HCT116 (cell line): ENCODE measurements around the gene POPDC2. TPM values are rescaled to one million over a fixed set of nuclear protein-coding genes. Genes with fewer than 3 reads are reported as not detected.

Experiments used
- ATAC-seq: fragments of 200-7000 bp; cut with Tn5 transposase; 2 replicates; pipeline ENCODE4 v1.9.1; 2020; ENCODE audit warnings: mild to moderate bottlenecking, moderate library complexity
- BruUV-seq: library from RNA; stranded (reverse); fragments of 400-500 nt; replicated peaks from 2 replicates; lab custom pipeline; 2021; lab: Mats Ljungman, UMichigan
- CTCF ChIA-PET: fragments of 300-600 bp; sonication (Branson Sonifier 250); formaldehyde crosslinking; loops from one replicate; lab custom pipeline; 2021; ENCODE audit warnings: antibody characterized with exemption; lab: Charles Lee
- POLR2A ChIA-PET: fragments of 300-600, 350-600 bp; sonication (Branson Sonifier 250); formaldehyde crosslinking; loops from one replicate; lab custom pipeline; 2021; ENCODE audit warnings: antibody characterized with exemption; lab: Charles Lee
- RAD21 ChIA-PET, 2 experiments: fragments of 300-600 bp; sonication (Branson Sonifier 250); formaldehyde crosslinking; loops; one replicate each; lab custom pipeline; 2023; ENCODE audit warnings: low total read pairs in 2 of 2; ENCODE audit not compliant: uncharacterized antibody in 2 of 2, unreplicated experiment in 2 of 2, low non-redundant PET in 1 of 2; lab: Charles Lee
- DNase-seq: peaks from one replicate; pipeline ENCODE4 v3.0.0-alpha.2; 2010; ENCODE audit warnings: low read depth, low spot score
- H2AFZ ChIP-seq: fragments of 200-600 bp; shearing (Covaris generic), sonication (generic); 2 replicates; pipeline ENCODE4 v1.6.1; 2017; ENCODE audit warnings: low read depth, mixed run types, mixed read lengths, antibody characterized with exemption, low read length; ENCODE audit not compliant: poor library complexity, severe bottlenecking
- H3K27ac ChIP-seq: 2 replicates; pipeline ENCODE4 v1.5.1; 2012; ENCODE audit warnings: low read depth, low read length
- H3K27me3 ChIP-seq: fragments of 200-600 bp; sonication (generic); 2 replicates; pipeline ENCODE4 v1.6.1; 2016; ENCODE audit warnings: mixed run types, low read length, mixed read lengths; ENCODE audit not compliant: insufficient read depth
- H3K36me3 ChIP-seq, 2 experiments: fragments of 200-500 bp in 1 of 2; fragments of 200-600 bp in 1 of 2; sonication (Bioruptor generic) in 1 of 2; sonication (generic) in 1 of 2; 2 replicates each; pipeline versions ENCODE4 v1.5.1 to v1.6.1; 2014 to 2016; ENCODE audit warnings: low read length in 2 of 2, inconsistent platforms in 1 of 2, mixed read lengths in 1 of 2, mixed run types in 1 of 2; ENCODE audit not compliant: insufficient read depth in 2 of 2, control insufficient read depth in 1 of 2
- H3K4me1 ChIP-seq, 2 experiments: fragments of 200-600 bp in 1 of 2; sonication (generic) in 1 of 2; 2 replicates each; pipeline versions ENCODE4 v1.5.1 to v1.6.1; 2012 to 2017; ENCODE audit warnings: low read length in 2 of 2, inconsistent platforms in 1 of 2, mild to moderate bottlenecking in 1 of 2, mixed read lengths in 1 of 2, mixed run types in 1 of 2, moderate library complexity in 1 of 2; ENCODE audit not compliant: insufficient read depth in 2 of 2, control insufficient read depth in 1 of 2
- H3K4me2 ChIP-seq: fragments of 200-600 bp; sonication (generic); 2 replicates; pipeline ENCODE4 v1.6.1; 2017; ENCODE audit warnings: mixed run types, low read length, mixed read lengths
- H3K4me3 ChIP-seq, 2 experiments: fragments of 200-600 bp in 1 of 2; sonication (generic) in 1 of 2; replicated peaks in 1 of 2; 2 replicates each; pipeline ENCODE4 v1.5.1; 2011 to 2016; ENCODE audit warnings: low read length in 2 of 2, control low read depth in 1 of 2, low read depth in 1 of 2, mild to moderate bottlenecking in 1 of 2, mixed read lengths in 1 of 2, mixed run types in 1 of 2
- H3K79me2 ChIP-seq: fragments of 200-600 bp; sonication (generic); 2 replicates; pipeline ENCODE4 v1.6.1; 2017; ENCODE audit warnings: mild to moderate bottlenecking, mixed run types, low read length, moderate library complexity, mixed read lengths; ENCODE audit not compliant: insufficient read depth
- H3K9ac ChIP-seq: fragments of 200-600 bp; sonication (generic); 2 replicates; pipeline ENCODE4 v1.6.1; 2016; ENCODE audit warnings: low read length, mixed read lengths
- H3K9me2 ChIP-seq: fragments of 200-600 bp; sonication (generic), shearing (Covaris generic); 2 replicates; pipeline ENCODE4 v1.6.1; 2017; ENCODE audit warnings: mixed run types, mild to moderate bottlenecking, moderate library complexity; ENCODE audit not compliant: insufficient read depth
- H3K9me3 ChIP-seq, 2 experiments: fragments of 200-500 bp in 1 of 2; fragments of 200-600 bp in 1 of 2; sonication (Bioruptor generic) in 1 of 2; sonication (generic) in 1 of 2; 2 replicates each; pipeline ENCODE4 v1.6.1; 2014 to 2017; ENCODE audit warnings: low read length in 2 of 2, mixed read lengths in 2 of 2, inconsistent platforms in 1 of 2, low read depth in 1 of 2, mild to moderate bottlenecking in 1 of 2, mixed run types in 1 of 2, moderate library complexity in 1 of 2; ENCODE audit not compliant: control insufficient read depth in 1 of 2, insufficient read depth in 1 of 2
- H4K20me1 ChIP-seq: fragments of 200-600 bp; sonication (generic), shearing (Covaris generic); 2 replicates; pipeline ENCODE4 v1.6.1; 2017; ENCODE audit warnings: mixed run types, mild to moderate bottlenecking, moderate library complexity; ENCODE audit not compliant: insufficient read depth
- TCF7L2 ChIP-seq: IDR thresholded peaks from 2 replicates; pipeline ENCODE4 v1.7.0; 2011; ENCODE audit warnings: borderline replicate concordance, inconsistent platforms; ENCODE audit not compliant: insufficient read depth, insufficient read length; ENCODE audit errors: extremely low read depth
- YY1 ChIP-seq: IDR thresholded peaks from 2 replicates; pipeline ENCODE4 v1.6.1; 2011; ENCODE audit warnings: low read length, low read depth, moderate library complexity, mild to moderate bottlenecking; ENCODE audit not compliant: insufficient replicate concordance; ENCODE audit errors: extremely low read depth
- intact Hi-C: fragments of 100-400 bp; cut with micrococcal nuclease; formaldehyde crosslinking; loops from 2 replicates; pipeline ENCODE4 v1.10.0; 2022
- total RNA-seq: library from RNA; stranded (reverse); gene quantifications from one replicate; pipeline ENCODE4 v1.2.1, GENCODE V29; 2021; ENCODE audit not compliant: unreplicated experiment
- TF ChIP-seq, protein P1 (sequence below): IDR thresholded peaks from 2 replicates; pipeline ENCODE4 v1.6.1; 2012

POPDC2 gene
- total RNA-seq, 1 experiment from 2014 or later: 1.6 TPM

DNA sequence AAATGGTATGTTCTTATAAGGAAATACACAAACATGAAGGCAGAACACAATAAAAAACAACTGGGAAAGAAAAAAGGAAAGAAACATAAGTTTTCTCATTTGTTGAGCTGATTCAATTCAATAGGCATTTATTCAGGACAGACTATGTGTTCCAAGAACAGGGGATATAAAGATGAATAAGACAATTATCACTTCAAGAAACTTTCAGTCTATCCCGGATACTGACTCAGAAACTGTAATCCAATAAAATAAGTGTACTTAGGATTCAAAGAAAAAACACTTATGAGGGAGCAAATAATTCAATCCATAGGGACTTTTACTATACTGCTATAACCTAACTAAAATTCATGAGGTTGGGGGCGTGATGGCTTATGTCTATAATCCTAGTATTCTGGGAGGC is 3.5 kb upstream of the POPDC2 start:
- Histone ChIP-seq H3K4me3 (no peak overlapping the region), H3K9me2 (no peaks in the 10 kb centered on the region), H3K9me3 (no peaks in the 10 kb centered on the region), H2AFZ (no peak overlapping the region), H3K36me3 (no peaks in the 10 kb centered on the region), H3K27me3 (no peaks in the 10 kb centered on the region), H3K27ac (no peak overlapping the region), H3K4me2 (no peak overlapping the region), H4K20me1 (no peaks in the 10 kb centered on the region), H3K4me1 (0 out of 4 replicates have a peak, but pooled peaks cover 0 to 4% of the 10 kb centered on the region in 2 experiments), H3K79me2 (no peaks in the 10 kb centered on the region), H3K9ac (no peak overlapping the region)
- ChIA-PET POLR2A (no interaction called here), CTCF (no interaction called here), RAD21 (interaction anchor here in 1 of 2 experiments (0.6 kb wide), 1 partner anchor 79 kb away, joined by 3 read pairs; no protein-coding TSS in a partner anchor)
- BruUV-seq: no TSS peak
- TF ChIP-seq YY1: no peak
- ATAC-seq (no peak), DNase-seq (no peak)
- intact Hi-C loops: no loop called here

DNA sequence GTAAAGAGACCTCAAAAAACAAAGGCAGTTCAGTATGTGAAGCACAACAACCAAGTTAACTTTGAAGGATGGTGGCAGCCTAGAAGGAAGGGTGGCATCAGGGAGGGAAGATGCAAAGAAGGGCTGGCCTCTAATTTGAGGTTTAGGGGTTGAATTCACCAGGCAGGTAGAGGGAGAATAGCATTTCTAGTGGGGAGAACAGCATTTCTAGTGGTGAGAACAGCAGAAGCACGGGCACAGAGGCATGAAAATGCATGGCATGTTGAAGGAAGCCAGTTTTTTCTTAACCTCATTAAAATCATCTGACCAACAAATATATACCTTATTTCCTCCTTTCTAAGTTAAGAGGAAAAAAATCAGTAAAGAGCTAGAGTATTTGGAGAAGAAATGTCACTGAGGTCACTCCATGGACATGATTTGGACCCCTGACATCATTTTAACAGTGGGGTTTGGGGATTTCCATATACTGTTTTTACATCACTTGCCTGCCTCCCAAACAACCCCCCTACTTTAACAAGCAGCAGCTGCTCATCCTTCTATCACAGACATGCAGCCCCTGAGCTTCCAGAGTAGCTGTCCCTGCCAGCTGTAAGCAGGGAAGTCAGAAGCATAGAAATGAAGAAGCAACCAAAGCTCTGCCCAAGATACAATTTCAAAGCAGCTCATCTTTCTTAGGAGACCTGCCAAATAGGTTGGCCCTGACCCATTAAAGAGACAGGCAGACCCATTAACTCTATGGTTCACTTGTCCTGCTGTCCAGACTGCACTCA is 2.4 kb upstream of the POPDC2 start:
- DNase-seq (no peak), ATAC-seq (no peak)
- RAD21 ChIA-PET: no interaction called here
- Histone ChIP-seq H3K27me3 (no peaks in the 10 kb centered on the region), H2AFZ (no peak overlapping the region), H3K4me3 (no peak overlapping the region), H4K20me1 (no peaks in the 10 kb centered on the region), H3K36me3 (no peaks in the 10 kb centered on the region), H3K27ac (no peak overlapping the region)
- TF ChIP-seq, protein P1, sequence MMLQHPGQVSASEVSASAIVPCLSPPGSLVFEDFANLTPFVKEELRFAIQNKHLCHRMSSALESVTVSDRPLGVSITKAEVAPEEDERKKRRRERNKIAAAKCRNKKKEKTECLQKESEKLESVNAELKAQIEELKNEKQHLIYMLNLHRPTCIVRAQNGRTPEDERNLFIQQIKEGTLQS: no peak
- peak; percentile 46 for TF ChIP-seq TCF7L2
- TF ChIP-seq, all 23 proteins: peak for 1
- H3K9me3 ChIP-seq: no peaks in the 10 kb centered on the region
- no peak overlapping the region for H3K4me2 ChIP-seq
- intact Hi-C loops: no loop called here
- POLR2A ChIA-PET: no interaction called here
- CTCF ChIA-PET: interaction anchor here (1.6 kb wide), 1 partner anchor 13 kb away, joined by 4 read pairs; no protein-coding TSS in a partner anchor
- no peaks in the 10 kb centered on the region for H3K79me2 ChIP-seq
- no TSS peak for BruUV-seq
- no peak overlapping the region for H3K9ac ChIP-seq
- H3K9me2 ChIP-seq: no peaks in the 10 kb centered on the region
- 0 out of 4 replicates have a peak, but pooled peaks cover 0 to 4% of the 10 kb centered on the region in 2 experiments for H3K4me1 ChIP-seq
